GM23338 (cell line): ENCODE results near the gene PCBP3. TPM values are rescaled to one million over a fixed set of nuclear protein-coding genes. Genes with fewer than 3 reads are reported as not detected.

ENCODE experiments used
- ATAC-seq: fragments of 200-7000 bp; cut with Tn5 transposase; 3 replicates; pipeline ENCODE4 v1.9.1; 2020
- DNase-seq: peaks from one replicate; pipeline ENCODE4 v3.0.0-alpha.2; 2015; ENCODE audit warnings: low spot score
- H2AFZ ChIP-seq: fragments of 200-600 bp; sonication (generic); 2 replicates; pipeline ENCODE4 v1.8.0; 2016; ENCODE audit warnings: antibody characterized with exemption, mild to moderate bottlenecking, moderate library complexity
- H3F3A ChIP-seq: fragments of 200-600 bp; sonication (generic); replicated peaks from 2 replicates; pipeline ENCODE4 v1.8.0; 2017; ENCODE audit warnings: antibody characterized with exemption, mixed run types, low read depth
- H3K27ac ChIP-seq: fragments of 200-600 bp; sonication (generic); 2 replicates; pipeline ENCODE4 v1.6.1; 2016; ENCODE audit warnings: low read depth
- H3K27me3 ChIP-seq: fragments of 200-600 bp; sonication (generic); 2 replicates; pipeline ENCODE4 v1.8.0; 2016; ENCODE audit warnings: mild to moderate bottlenecking, mixed run types, moderate library complexity; ENCODE audit not compliant: insufficient read depth
- H3K36me3 ChIP-seq: fragments of 200-600 bp; sonication (generic); 2 replicates; pipeline ENCODE4 v1.8.0; 2016; ENCODE audit warnings: mild to moderate bottlenecking; ENCODE audit not compliant: insufficient read depth
- H3K4me1 ChIP-seq: fragments of 200-600 bp; sonication (generic); 2 replicates; pipeline ENCODE4 v1.8.0; 2016; ENCODE audit warnings: mild to moderate bottlenecking, moderate library complexity; ENCODE audit not compliant: insufficient read depth
- H3K4me2 ChIP-seq: fragments of 200-600 bp; sonication (generic); 2 replicates; pipeline ENCODE4 v1.7.1; 2017; ENCODE audit warnings: mixed run types
- H3K4me3 ChIP-seq: fragments of 200-600 bp; sonication (generic); 2 replicates; pipeline ENCODE4 v1.6.1; 2016; ENCODE audit warnings: mixed run types
- H3K79me2 ChIP-seq: fragments of 200-600 bp; sonication (generic); replicated peaks from 2 replicates; pipeline ENCODE4 v1.8.0; 2017; ENCODE audit warnings: mild to moderate bottlenecking; ENCODE audit not compliant: insufficient read depth
- H3K9me2 ChIP-seq: fragments of 200-600 bp; sonication (generic); 2 replicates; pipeline ENCODE4 v1.8.0; 2017; ENCODE audit not compliant: insufficient read depth
- H4K20me1 ChIP-seq: fragments of 200-600 bp; sonication (generic); replicated peaks from 2 replicates; pipeline ENCODE4 v1.8.0; 2017; ENCODE audit warnings: mild to moderate bottlenecking; ENCODE audit not compliant: insufficient read depth
- H3K27ac Mint-ChIP-seq: 2 replicates; pipeline ENCODE4 v1.8.0; 2020; ENCODE audit warnings: inconsistent platforms, mild to moderate bottlenecking, moderate library complexity, mixed read lengths
- H3K27me3 Mint-ChIP-seq: 3 replicates; pipeline ENCODE4 v1.8.0; 2022; ENCODE audit warnings: low read depth, mild to moderate bottlenecking, moderate library complexity, mixed read lengths, inconsistent platforms; ENCODE audit not compliant: insufficient read depth, poor library complexity
- H3K36me3 Mint-ChIP-seq: 3 replicates; pipeline ENCODE4 v1.8.0; 2021; ENCODE audit warnings: low read depth, mild to moderate bottlenecking, inconsistent platforms, moderate library complexity, mixed read lengths
- H3K4me1 Mint-ChIP-seq: 3 replicates; pipeline ENCODE4 v1.8.0; 2020; ENCODE audit warnings: mild to moderate bottlenecking, inconsistent platforms, mixed read lengths
- H3K4me3 Mint-ChIP-seq: 3 replicates; pipeline ENCODE4 v1.8.0; 2021; ENCODE audit warnings: moderate library complexity, mild to moderate bottlenecking, inconsistent platforms, mixed read lengths
- H3K9me3 Mint-ChIP-seq: 3 replicates; pipeline ENCODE4 v1.8.0; 2020; ENCODE audit warnings: moderate library complexity, mild to moderate bottlenecking, inconsistent platforms, mixed read lengths
- EZH2phosphoT487 ChIP-seq: fragments of 200-600 bp; sonication (generic); IDR thresholded peaks from one replicate; pipeline ENCODE4 v1.8.1; 2018; ENCODE audit warnings: antibody characterized with exemption; ENCODE audit not compliant: unreplicated experiment
- NANOG ChIP-seq: IDR thresholded peaks from 2 replicates; pipeline ENCODE4 v1.6.1; 2016; ENCODE audit warnings: antibody characterized with exemption, borderline replicate concordance
- POLR2AphosphoS5 ChIP-seq: IDR thresholded peaks from 2 replicates; pipeline ENCODE4 v1.6.1; 2016; ENCODE audit warnings: antibody characterized with exemption, low read depth
- ZNF114 ChIP-seq: fragments of 250-450 bp; sonication (Bioruptor Pico); IDR thresholded peaks from 2 replicates; pipeline ENCODE4 v1.5.0; 2020; ENCODE audit warnings: mild to moderate bottlenecking, moderate library complexity
- polyA plus RNA-seq: library from polyadenylated mRNA; unstranded; fragments of >200 nt; fragmentation: Nextera tagmentation; extraction: Ambion mirVana; gene quantifications from 2 replicates; pipeline ENCODE4 v1.2.1, GENCODE V29; 2016
- total RNA-seq: library from RNA; depleted of rRNA; stranded (reverse); fragments of >200 nt; shearing (Covaris generic); gene quantifications from 2 replicates; pipeline ENCODE4 v1.2.3, GENCODE V29; 2014
- TF ChIP-seq, protein P1 (sequence below): IDR thresholded peaks from one replicate; pipeline ENCODE4 v1.6.1; 2018; ENCODE audit warnings: antibody characterized with exemption; ENCODE audit not compliant: unreplicated experiment
- TF ChIP-seq, protein P2 (sequence below): IDR thresholded peaks from 2 replicates; pipeline ENCODE4 v1.6.1; 2016; ENCODE audit warnings: antibody characterized with exemption
- TF ChIP-seq, protein P3 (sequence below): fragments of 250-450 bp; sonication (Bioruptor Pico); IDR thresholded peaks from 2 replicates; pipeline ENCODE4 v1.5.0; 2020; ENCODE audit warnings: mild to moderate bottlenecking, moderate library complexity

Gene PCBP3
- total and polyA plus RNA-seq, 2 experiments from 2014 or later: 7.1 to 9.1 TPM

DNA sequence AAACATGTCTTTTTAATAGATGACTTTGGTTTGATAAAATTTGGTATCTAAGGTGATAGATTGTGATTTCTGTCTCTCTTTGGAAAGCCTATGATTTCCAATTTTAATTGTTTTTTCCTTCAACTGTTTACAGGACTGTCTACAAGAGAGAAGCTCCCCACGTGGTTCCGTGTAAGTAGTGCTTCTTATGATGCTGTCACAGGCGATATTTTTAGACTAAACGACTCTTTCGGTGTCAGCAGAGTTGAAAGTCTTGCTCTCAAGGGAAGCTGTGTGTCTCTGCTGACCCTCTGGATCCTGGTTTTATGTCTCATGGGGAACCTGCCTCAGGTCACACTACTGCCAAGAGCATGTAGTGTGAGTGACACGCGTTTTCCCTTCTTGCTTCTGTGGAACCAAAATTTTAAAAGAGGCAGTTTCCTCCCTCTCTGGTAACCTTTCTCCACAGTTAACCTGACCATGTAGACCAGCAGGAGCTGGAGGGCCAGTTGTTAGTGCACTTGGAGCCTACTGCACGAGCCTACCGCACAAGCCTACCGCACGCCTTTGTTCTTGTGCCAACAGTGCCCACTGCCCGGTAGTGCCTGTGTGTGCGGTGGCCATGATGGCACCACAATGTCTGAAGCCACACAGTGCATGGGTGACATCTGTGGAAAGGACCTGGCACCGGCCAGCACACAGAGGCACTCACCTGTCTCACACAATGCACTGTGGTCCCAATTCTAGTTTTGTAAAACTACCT is 91.9 kb downstream of the PCBP3 start:
- Histone ChIP-seq H3K79me2 (no peaks in the 10 kb centered on the region), H3K9me2 (no peaks in the 10 kb centered on the region), H3K36me3 (no peaks in the 10 kb centered on the region), H3K27ac (no peak overlapping the region), H3K27me3 (no peaks in the 10 kb centered on the region), H3K4me1 (no peaks in the 10 kb centered on the region), H4K20me1 (no peaks in the 10 kb centered on the region; the same call in 1 of the 2 replicates), H2AFZ (no peak overlapping the region), H3K4me3 (no peak overlapping the region), H3K4me2 (no peak overlapping the region), H3F3A (no peaks in the 10 kb centered on the region)
- H3K27me3 Mint-ChIP-seq: no peaks in the 10 kb centered on the region
- DNase-seq (no peak), ATAC-seq (no peak)
- H3K27ac Mint-ChIP-seq: no peak overlapping the region
- no peak overlapping the region for H3K4me3 Mint-ChIP-seq
- no peaks in the 10 kb centered on the region for H3K9me3 Mint-ChIP-seq
- no peak for TF ChIP-seq POLR2AphosphoS5
- no peak for TF ChIP-seq NANOG
- TF ChIP-seq, protein P1, sequence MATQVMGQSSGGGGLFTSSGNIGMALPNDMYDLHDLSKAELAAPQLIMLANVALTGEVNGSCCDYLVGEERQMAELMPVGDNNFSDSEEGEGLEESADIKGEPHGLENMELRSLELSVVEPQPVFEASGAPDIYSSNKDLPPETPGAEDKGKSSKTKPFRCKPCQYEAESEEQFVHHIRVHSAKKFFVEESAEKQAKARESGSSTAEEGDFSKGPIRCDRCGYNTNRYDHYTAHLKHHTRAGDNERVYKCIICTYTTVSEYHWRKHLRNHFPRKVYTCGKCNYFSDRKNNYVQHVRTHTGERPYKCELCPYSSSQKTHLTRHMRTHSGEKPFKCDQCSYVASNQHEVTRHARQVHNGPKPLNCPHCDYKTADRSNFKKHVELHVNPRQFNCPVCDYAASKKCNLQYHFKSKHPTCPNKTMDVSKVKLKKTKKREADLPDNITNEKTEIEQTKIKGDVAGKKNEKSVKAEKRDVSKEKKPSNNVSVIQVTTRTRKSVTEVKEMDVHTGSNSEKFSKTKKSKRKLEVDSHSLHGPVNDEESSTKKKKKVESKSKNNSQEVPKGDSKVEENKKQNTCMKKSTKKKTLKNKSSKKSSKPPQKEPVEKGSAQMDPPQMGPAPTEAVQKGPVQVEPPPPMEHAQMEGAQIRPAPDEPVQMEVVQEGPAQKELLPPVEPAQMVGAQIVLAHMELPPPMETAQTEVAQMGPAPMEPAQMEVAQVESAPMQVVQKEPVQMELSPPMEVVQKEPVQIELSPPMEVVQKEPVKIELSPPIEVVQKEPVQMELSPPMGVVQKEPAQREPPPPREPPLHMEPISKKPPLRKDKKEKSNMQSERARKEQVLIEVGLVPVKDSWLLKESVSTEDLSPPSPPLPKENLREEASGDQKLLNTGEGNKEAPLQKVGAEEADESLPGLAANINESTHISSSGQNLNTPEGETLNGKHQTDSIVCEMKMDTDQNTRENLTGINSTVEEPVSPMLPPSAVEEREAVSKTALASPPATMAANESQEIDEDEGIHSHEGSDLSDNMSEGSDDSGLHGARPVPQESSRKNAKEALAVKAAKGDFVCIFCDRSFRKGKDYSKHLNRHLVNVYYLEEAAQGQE: no peak
- TF ChIP-seq EZH2phosphoT487: no peak
- no peak for TF ChIP-seq ZNF114 (CRISPR knock-in tag)
- TF ChIP-seq, protein P2, sequence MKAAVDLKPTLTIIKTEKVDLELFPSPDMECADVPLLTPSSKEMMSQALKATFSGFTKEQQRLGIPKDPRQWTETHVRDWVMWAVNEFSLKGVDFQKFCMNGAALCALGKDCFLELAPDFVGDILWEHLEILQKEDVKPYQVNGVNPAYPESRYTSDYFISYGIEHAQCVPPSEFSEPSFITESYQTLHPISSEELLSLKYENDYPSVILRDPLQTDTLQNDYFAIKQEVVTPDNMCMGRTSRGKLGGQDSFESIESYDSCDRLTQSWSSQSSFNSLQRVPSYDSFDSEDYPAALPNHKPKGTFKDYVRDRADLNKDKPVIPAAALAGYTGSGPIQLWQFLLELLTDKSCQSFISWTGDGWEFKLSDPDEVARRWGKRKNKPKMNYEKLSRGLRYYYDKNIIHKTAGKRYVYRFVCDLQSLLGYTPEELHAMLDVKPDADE: no peak
- TF ChIP-seq, protein P3, sequence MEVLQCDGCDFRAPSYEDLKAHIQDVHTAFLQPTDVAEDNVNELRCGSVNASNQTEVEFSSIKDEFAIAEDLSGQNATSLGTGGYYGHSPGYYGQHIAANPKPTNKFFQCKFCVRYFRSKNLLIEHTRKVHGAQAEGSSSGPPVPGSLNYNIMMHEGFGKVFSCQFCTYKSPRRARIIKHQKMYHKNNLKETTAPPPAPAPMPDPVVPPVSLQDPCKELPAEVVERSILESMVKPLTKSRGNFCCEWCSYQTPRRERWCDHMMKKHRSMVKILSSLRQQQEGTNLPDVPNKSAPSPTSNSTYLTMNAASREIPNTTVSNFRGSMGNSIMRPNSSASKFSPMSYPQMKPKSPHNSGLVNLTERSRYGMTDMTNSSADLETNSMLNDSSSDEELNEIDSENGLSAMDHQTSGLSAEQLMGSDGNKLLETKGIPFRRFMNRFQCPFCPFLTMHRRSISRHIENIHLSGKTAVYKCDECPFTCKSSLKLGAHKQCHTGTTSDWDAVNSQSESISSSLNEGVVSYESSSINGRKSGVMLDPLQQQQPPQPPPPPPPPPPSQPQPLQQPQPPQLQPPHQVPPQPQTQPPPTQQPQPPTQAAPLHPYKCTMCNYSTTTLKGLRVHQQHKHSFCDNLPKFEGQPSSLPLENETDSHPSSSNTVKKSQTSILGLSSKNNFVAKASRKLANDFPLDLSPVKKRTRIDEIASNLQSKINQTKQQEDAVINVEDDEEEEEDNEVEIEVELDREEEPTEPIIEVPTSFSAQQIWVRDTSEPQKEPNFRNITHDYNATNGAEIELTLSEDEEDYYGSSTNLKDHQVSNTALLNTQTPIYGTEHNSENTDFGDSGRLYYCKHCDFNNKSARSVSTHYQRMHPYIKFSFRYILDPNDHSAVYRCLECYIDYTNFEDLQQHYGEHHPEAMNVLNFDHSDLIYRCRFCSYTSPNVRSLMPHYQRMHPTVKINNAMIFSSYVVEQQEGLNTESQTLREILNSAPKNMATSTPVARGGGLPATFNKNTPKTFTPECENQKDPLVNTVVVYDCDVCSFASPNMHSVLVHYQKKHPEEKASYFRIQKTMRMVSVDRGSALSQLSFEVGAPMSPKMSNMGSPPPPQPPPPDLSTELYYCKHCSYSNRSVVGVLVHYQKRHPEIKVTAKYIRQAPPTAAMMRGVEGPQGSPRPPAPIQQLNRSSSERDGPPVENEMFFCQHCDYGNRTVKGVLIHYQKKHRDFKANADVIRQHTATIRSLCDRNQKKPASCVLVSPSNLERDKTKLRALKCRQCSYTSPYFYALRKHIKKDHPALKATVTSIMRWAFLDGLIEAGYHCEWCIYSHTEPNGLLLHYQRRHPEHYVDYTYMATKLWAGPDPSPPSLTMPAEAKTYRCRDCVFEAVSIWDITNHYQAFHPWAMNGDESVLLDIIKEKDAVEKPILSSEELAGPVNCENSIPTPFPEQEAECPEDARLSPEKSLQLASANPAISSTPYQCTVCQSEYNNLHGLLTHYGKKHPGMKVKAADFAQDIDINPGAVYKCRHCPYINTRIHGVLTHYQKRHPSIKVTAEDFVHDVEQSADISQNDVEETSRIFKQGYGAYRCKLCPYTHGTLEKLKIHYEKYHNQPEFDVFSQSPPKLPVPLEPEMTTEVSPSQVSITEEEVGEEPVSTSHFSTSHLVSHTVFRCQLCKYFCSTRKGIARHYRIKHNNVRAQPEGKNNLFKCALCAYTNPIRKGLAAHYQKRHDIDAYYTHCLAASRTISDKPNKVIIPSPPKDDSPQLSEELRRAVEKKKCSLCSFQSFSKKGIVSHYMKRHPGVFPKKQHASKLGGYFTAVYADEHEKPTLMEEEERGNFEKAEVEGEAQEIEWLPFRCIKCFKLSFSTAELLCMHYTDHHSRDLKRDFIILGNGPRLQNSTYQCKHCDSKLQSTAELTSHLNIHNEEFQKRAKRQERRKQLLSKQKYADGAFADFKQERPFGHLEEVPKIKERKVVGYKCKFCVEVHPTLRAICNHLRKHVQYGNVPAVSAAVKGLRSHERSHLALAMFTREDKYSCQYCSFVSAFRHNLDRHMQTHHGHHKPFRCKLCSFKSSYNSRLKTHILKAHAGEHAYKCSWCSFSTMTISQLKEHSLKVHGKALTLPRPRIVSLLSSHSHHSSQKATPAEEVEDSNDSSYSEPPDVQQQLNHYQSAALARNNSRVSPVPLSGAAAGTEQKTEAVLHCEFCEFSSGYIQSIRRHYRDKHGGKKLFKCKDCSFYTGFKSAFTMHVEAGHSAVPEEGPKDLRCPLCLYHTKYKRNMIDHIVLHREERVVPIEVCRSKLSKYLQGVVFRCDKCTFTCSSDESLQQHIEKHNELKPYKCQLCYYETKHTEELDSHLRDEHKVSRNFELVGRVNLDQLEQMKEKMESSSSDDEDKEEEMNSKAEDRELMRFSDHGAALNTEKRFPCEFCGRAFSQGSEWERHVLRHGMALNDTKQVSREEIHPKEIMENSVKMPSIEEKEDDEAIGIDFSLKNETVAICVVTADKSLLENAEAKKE: no peak
- H3K4me1 Mint-ChIP-seq: no peaks in the 10 kb centered on the region; the same call in 2 of the 3 replicates
- no peaks in the 10 kb centered on the region for H3K36me3 Mint-ChIP-seq
